Kidney glomerular epithelial cell (primary cell): Measurements from ENCODE around the gene SEC22B.
A peak's percentile ranks its signal among the peaks of the same experiment; 100 is the strongest.
"Not testable (repeated sequence)": the region's sequence is repeated elsewhere in the genome, so short reads cannot be mapped to it uniquely, and the experiment has no call there.

Experiments used
- DNase-seq: peaks from one replicate; lab custom pipeline; 2025; lab: John Stamatoyannopoulos, UW

The SEC22B gene

DNA sequence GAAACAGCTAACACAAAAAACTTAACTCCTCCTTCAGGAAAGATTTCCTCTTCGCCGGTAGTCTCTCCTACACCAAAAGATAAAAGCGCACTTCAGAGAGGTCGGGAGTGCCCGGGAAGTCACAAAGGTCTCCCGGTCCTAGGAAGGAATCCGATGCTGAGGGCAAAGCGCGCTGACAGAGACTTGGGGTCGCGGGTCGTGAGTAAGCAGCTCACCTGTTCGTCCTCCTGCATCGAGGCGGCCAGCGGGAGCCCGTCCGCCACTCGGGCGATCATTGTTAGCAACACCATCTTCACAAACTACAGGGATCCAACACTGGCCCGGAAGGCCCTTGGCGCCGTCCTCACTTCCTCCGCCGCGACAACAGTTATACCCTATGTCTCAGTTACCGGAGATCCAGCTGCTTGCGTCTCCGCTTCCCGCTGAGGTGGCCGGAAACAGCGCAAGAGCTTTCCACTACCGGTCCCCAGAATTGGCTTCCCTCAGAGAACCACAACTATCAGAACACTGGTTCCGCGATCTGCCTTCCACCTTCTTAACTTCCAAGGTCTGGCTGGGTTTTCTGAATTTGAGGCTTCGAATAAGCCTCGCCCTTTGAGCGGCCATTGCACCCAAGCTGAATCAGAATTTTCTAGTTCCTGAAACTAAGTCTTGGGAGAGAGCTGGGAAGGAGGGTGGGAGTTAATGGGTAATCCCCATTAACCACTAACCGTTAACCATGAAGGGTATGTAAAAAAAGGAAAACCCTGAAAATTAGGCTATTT, at the start of gene SEC22B:
TSS of gene SEC22B (minus strand) at position 429 of the 764 bp plus-strand sequence. CDS start at position 290, 139 bp downstream.
- peak; percentile 84 for DNase-seq

DNA sequence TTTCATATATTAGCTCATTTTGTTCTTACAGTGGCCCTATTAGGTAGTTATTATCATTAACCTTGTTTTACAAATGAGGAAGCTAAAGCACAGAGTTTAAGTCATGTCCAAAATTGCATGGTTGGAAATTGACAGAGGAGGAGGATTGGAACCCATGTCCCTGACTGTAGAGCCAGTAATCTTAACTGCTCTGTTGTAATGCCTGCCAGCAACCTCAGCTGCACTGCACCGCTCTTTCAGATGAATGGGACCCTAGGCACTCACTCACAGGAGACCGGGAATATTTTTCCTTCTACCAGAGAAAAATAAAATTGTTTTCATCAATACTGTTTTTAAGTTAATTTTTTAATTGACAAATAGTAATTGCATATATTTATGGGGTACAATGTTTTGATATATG, 41.6 kb upstream of the SEC22B start:
- DNase-seq, result not testable (repeated sequence)

DNA sequence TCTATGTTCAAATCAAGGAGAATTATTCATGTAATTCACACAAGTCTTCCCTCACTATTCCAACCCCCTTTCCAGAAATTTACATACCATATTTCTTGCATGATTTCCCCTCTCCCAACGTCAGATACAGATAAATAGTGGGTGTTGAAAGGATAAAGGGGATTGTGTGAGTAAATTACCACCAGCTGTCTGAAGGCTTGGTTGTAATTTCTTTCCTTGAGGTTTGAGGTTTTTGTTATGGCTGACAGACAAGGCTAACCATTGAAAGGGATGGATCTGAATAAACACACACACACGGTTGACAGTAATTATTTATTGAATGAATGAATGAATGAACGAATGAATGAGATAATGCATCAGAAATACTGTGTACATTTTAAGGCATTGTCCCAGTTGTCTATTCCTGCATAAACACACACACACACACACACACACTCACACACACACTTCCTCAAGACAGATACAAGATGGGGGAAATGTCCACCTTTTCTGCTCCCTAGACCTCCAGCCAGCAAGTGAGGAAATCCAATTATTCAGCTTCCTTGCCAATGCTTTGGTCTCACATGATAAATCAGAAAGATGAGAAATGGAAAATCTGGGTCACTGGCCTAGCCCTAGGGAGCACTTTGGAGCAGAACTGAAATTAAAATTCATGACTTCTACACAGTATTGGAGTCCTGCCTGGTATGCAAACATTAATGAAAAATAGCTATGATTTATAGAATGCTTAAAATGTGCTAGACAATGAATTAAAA, 41.0 kb upstream of the SEC22B start:
- DNase-seq, result not testable (repeated sequence)

DNA sequence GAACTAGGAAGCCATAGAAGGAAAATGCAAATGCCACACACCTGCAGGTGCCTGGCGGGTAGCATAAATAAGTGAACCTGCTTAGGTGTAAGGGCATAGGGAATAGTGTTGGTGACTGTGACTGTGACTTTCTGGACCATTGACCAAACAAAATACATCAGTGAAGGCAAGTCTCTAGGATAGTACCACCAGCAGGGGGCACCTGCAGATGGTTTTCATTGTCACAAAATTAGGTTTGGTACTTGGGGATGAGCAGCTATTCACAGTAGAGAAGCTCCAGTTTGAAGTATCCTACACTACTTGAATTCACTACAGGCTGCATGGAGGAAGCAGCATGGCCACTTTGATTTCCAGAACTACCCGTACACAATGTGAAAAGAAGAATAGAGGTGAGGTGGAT, 37.3 kb upstream of the SEC22B start:
- not testable (repeated sequence) for DNase-seq

DNA sequence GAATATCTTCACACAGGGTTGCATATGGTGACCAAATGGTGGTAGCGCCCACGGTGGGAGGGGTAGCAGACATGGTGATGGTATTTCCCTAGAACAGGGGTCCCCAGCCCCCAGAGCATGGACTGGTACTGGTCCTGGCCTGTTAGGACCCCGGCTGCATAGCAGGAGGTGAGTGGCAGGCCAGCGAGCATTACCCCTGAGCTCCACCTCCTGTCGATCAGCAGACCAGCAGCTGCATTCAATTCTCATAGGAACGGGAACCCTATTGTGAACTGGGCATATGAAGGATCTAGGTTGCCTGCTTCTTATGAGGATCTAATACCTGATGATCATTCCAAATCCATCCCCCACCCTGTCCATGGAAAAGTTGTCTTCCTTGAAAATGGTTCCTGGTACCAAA, 34.4 kb upstream of the SEC22B start:
- DNase-seq, result not testable (repeated sequence)

DNA sequence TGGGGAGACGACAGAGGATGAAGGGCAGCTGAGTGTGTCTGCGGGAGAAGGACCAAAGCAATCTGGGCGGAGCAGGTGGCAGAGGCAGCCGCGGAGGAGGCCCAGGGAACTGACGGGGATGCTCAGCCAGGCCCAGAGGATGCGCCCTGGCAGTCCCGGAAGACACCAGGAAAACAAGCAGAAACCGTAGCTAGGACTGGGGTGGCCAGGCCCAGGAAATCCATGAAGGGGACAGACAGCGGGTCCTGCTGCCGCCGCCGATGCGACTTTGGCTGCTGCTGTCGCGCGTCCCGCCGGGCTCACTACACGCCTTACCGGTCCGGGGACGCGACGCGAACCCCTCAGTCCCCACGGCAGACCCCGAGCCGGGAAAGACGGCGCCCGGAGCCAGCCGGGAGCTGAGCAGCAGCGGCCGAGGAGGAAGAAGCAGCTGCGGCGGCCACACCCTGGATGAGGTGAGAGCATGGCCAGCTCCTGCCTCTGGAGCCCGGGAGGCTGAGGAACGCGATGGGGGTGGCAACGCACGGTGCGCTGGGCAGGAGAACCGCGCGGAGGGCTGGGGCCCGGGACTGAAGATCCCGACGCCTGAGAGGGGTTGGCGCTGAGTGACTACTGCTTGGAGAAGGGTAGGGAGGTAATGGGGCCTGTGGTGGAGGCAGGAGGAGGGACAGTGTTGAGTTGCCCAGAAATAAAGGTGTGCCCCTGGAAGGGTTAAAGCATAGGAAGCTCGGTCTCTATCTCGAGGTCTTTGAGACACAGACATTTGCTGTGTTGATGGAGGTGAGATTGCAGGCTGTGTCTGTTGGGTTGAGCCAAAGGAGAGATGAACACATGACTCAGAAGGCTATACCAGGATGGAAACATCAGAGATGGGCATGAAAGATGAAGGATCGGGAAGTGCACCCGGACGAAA, 20.8 kb upstream of the SEC22B start:
- DNase-seq, result not testable (repeated sequence)

DNA sequence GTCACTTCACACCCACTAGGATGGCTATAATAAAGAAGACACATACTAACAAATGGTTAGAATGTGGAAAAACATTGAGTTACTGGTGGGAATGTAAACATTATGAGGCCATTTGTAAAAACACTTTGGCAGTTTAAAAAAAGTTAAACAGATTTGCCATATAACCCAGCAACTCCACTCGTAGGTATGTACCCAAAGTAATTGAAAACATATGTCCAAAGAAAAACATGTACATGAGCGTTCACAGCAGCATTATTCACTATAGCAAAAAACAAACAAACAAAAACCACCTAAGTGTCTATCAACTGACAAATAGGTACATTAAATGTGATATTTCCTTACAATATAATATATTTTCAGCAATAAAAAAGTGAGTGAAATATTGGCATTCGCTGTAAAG, 12.3 kb upstream of the SEC22B start:
- DNase-seq, result not testable (repeated sequence)

DNA sequence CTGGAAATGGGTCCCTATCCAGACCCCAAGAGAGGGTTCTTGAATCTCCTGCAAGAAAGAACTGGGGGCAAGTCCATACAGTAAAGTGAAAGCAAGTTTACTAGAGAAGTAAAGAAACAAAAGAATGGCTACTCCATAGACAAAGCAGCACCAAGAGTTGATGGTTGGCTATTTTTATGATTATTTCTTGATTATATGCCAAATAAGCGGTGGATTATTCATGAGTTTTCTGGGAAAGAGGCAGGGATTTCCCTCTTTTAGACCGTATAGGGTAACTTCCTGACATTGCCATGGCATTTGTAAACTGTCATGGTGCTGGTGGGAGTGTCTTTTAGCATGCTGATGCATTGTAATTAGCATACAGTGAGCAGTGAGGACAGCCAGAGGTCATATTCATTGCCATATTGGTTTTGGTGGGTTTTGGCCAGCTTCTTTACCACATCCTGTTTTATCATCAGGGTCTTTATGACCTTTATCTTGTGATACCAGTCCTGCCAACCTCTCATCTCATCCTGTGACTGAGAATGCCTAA, 5.9 kb upstream of the SEC22B start:
- DNase-seq, result not testable (repeated sequence)

DNA sequence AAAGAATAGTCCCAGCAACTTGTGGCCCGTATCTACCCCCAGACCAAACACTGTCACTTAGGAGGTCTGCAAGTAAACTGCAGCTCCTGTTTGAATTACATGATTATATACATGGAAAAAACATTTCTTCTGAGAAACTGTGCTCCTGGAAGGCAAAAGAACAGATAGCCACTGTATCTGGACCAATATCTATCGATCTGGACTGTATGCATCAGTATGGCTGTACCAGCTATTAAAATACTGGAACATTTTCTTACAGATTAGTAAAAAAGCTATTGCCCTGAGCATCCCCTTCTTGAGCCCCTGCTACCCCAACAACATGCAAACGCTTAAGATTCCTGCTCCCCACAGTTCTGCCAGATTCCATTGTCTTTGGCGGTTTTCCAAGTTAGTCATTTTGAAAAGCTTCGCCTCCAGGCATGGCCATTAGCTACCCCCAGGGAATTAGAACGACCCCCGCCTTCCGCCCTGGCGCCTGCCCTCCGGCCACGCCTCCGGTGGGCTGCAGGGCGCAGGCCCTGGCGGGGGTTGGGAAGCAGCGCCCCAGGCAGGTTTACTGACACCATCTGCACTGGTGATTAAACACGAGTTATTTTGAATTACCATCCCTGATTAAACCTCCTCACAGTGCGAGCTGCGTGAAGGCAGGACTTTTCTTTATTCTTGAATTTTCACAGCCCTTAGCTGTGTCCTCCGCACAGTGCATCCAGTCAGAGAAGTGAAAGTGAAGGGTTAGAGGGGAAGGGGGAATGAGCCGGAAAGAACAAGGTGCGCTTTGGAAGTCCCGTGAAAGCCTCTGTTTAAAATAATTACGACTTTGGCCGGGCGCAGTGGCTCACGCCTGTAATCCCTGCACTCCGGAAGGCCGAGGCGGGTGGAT, 3.7 kb upstream of the SEC22B start:
- peak; percentile 50 for DNase-seq

DNA sequence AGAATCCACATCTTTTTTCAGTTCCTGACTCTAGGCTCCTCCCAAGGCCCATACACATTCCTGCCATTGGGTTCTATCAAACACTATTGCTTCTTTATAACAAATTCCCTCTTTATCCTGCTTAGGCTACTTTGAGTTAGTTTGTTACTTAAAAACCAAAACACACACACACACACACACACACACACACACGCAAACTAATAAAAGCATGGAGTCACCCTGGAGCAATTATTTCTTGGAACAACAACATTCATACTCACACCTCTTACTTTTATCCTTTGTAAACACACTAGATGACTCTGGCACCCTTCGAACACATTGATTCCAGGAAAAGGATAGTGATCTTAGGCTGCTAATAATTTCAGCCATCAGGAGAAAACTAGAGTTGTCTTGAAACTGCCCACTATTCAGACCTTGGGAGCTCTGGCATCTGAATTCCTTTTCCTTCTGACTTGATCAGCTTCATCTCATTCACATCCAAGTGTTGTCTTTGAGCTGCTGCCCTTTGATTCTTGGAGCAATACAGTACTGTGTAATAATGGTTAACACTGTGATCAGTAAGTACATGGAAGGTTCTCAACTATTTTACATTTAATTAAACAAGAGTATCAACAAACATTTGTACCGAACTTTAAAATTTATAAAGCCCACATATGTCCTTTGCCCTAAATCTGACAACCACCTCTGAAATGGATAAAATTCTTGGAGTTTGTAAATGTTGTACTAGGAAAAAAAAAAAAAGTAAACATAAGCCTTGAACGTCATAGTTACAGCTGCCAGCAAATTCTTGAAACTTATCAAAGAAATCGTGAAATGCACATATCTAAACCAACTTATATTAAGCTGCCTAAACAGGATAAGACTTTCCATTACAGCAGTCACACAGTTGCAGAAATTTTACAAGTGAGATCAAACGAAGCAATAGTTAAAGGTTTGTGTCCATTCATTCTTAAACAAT, 2.8 kb upstream of the SEC22B start:
- DNase-seq, result peak; percentile 17

DNA sequence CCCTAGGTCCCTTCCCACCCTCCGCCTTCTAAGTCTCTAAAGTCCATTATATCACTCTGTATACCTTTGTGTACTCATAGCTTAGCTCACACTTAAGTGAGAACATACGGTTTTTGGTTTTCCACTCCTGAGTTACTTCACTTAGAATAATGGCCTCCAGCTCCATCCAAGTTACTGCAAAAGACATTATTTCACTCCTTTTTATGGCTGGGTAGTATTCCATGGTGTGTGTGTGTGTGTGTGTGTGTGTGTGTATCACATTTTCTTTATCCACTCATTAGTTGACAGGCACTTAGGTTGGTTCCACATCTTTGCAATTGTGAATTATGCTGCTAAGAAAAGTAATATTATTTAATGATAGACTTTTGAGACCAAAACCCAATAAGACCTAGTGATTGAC, 1.7 kb upstream of the SEC22B start:
- DNase-seq, result not testable (repeated sequence)

DNA sequence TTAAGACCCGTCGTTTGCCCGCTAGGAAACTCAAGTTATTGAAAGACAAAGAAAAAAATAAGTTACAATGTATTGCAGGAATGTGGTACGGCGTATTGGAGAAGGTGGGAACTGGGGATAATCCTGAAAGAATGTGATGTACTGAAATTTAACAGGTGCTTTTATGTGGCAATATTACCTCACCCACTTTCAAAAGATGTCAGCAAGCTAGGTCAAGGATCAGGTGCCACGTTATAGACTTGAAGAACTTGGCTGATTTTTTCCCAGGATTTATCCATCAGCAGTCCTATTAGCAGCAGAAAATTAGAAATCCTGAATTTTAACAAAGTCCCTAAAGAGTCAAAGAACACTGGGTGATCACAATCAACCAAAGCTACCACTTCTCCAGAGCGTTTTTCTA, 632 bp downstream of the SEC22B start:
- DNase-seq, result peak; percentile 27

DNA sequence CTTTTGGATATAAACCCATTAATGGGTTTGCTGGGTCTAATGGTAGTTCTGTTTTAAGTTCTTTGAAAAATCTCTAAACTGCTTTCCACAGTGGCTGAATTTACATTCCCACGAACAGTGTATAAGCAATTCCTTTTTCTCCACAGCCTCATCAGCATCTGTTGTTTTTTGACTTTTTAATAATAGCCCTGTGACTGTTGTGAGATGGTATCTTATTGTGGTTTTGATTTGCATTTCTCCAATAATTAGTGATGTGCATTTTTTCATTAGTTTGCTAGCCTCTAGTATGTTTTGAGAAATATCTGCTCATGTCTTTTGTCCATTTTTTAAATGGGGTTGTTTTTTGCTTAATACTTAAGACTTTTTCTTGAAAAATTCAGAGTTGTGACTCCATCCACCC, 11.6 kb downstream of the SEC22B start:
- DNase-seq, result not testable (repeated sequence)

DNA sequence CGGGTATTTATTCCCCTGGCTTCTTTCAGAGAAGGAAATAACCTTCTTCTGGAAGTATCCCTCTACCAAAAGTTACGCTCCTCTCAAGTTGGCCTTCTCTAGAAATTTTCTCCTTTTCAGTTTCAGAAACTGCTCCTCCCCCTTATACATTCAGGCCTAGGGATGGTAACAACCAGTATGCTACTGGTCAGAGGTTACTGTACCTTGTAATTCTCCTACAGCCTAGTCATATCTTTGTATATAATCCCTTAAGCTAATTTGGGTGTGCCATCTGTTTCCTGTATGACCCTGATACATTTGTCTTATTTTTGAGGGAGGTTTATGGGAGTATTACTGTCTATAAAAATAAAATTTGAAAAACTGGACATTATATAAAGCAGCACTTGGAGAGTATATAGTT, 14.3 kb downstream of the SEC22B start:
- not testable (repeated sequence) for DNase-seq

DNA sequence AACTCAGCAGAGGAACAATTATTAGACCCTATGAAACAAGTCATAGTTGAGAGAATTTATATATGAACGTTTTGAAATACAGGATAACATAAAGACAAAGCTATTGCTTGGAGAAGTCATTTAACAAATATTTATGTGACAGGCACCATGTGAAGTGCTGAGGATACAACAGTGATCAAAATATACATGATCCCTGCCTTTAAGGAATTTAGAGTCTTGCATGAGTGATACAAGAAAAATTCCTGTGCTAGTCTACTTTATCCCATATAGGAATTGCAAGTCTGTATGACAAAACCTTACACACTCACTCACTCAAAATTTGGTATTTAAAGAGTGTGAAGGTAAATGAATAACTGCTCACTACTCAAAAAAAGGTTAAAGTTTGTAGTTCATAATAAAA, 17.8 kb downstream of the SEC22B start:
- not testable (repeated sequence) for DNase-seq

DNA sequence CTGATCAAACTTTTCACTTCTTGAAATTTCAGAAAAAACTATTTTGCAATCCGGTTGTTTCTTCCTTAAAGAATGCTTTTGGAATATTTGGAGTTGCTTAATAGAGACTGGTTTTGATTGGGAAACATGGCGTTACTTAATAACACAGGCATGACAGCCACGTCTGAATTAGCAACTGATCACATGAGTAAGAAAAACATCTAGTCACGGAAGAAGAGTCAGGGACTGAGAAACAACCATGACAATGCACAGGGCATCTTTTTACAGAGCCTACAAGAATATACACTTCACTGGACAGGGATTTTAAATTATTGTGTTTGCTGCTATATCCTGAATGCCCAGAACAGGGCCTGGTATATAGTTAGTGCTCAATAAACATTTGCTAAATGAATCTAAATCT, 18.2 kb downstream of the SEC22B start:
- DNase-seq, result not testable (repeated sequence)

DNA sequence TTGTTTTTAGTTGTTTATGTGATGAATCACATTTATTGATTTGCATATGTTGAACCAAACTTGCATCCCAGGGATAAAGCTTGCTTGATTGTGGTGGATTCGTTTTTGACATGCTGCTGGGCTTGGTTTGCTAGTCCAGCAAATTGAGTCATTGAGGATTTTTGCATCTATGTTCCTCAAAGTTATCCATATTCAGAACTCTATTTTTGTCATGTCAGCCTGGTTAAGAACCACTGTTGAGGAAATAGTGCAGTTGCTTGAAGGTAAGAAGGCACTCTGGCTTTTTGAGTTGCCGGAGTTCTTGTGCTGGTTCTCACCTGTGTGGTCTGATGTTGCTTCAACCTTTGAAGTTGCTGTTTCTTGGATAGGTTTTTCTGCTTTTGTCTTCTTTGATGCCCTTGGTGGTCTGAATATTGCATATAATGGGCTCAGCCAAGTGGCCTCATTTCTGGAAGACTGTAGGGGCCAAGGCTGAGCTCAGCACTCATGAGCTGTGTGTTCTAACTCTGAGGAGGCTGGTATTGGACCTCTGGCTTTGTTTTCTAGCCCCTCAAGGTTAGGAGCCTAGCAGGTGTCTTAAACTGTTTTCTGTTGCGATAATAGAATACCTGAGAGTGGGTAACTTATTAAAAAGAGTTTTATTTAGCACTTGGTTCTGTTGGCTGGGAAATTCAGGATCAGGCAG, 26.0 kb downstream of the SEC22B start:
- DNase-seq, result not testable (repeated sequence)

DNA sequence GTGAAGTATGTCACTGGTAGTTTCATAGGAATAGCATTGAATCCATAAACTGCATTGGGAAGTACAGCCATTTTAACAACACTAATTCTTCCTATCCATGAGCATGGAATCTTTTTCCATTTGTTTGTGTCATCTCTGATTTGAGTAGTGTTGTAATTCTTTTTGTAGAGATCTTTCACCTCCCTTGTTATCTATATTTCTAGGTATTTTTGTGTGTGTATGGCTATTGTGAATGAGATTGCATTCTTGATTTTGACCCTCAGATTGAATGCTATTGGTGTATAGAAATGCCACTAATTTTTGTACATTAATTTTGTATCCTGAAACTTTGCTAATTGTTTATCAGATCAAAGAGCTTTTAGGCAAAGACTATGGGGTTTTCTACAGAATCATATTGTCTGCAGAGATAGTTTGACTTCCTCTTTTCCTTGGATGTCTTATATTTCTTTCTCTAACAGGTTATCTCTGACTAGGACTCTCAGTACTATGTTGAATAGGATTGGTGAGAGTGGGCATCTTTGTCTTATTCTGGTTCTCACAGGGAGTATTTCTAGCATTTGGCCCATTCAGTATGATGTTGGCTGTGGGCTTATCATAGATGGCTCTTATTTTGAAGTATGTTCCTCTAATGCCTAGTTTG, 26.8 kb downstream of the SEC22B start:
- not testable (repeated sequence) for DNase-seq

DNA sequence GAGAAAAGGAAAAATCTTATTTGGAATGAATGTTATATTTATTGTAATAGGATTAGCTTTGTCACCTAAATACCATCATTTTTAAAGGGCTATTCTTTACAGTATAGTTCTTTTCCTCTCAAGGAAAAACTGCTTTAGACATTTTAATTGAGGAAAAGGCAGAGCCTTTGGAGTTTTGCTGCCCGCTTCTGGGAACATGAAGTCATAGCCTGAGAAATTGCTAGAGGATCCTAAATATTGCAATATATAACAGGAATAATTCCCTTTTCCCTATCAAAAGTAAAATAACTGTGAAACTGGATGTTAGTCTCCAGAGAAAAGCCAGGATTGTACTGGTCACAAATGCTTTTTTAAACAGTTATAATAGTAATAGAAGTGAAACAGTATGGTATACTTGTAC, 30.5 kb downstream of the SEC22B start:
- DNase-seq, result not testable (repeated sequence)
